HCT116 (cell line): ENCODE measurements around the gene RGL4. TPM values are rescaled to one million over a fixed set of nuclear protein-coding genes. Genes with fewer than 3 reads are reported as not detected.

Source experiments
- ATAC-seq: fragments of 200-7000 bp; cut with Tn5 transposase; 2 replicates; pipeline ENCODE4 v1.9.1; 2020; ENCODE audit warnings: mild to moderate bottlenecking, moderate library complexity
- BruUV-seq: library from RNA; stranded (reverse); fragments of 400-500 nt; replicated peaks from 2 replicates; lab custom pipeline; 2021; lab: Mats Ljungman, UMichigan
- CTCF ChIA-PET: fragments of 300-600 bp; sonication (Branson Sonifier 250); formaldehyde crosslinking; loops from one replicate; lab custom pipeline; 2021; ENCODE audit warnings: antibody characterized with exemption; lab: Charles Lee
- POLR2A ChIA-PET: fragments of 300-600, 350-600 bp; sonication (Branson Sonifier 250); formaldehyde crosslinking; loops from one replicate; lab custom pipeline; 2021; ENCODE audit warnings: antibody characterized with exemption; lab: Charles Lee
- RAD21 ChIA-PET, 2 experiments: fragments of 300-600 bp; sonication (Branson Sonifier 250); formaldehyde crosslinking; loops; one replicate each; lab custom pipeline; 2023; ENCODE audit warnings: low total read pairs in 2 of 2; ENCODE audit not compliant: uncharacterized antibody in 2 of 2, unreplicated experiment in 2 of 2, low non-redundant PET in 1 of 2; lab: Charles Lee
- DNase-seq: peaks from one replicate; pipeline ENCODE4 v3.0.0-alpha.2; 2010; ENCODE audit warnings: low read depth, low spot score
- H2AFZ ChIP-seq: fragments of 200-600 bp; shearing (Covaris generic), sonication (generic); 2 replicates; pipeline ENCODE4 v1.6.1; 2017; ENCODE audit warnings: low read depth, mixed run types, mixed read lengths, antibody characterized with exemption, low read length; ENCODE audit not compliant: poor library complexity, severe bottlenecking
- H3K27ac ChIP-seq: 2 replicates; pipeline ENCODE4 v1.5.1; 2012; ENCODE audit warnings: low read depth, low read length
- H3K27me3 ChIP-seq: fragments of 200-600 bp; sonication (generic); 2 replicates; pipeline ENCODE4 v1.6.1; 2016; ENCODE audit warnings: mixed run types, low read length, mixed read lengths; ENCODE audit not compliant: insufficient read depth
- H3K36me3 ChIP-seq, 2 experiments: fragments of 200-500 bp in 1 of 2; fragments of 200-600 bp in 1 of 2; sonication (Bioruptor generic) in 1 of 2; sonication (generic) in 1 of 2; 2 replicates each; pipeline versions ENCODE4 v1.5.1 to v1.6.1; 2014 to 2016; ENCODE audit warnings: low read length in 2 of 2, inconsistent platforms in 1 of 2, mixed read lengths in 1 of 2, mixed run types in 1 of 2; ENCODE audit not compliant: insufficient read depth in 2 of 2, control insufficient read depth in 1 of 2
- H3K4me1 ChIP-seq, 2 experiments: fragments of 200-600 bp in 1 of 2; sonication (generic) in 1 of 2; 2 replicates each; pipeline versions ENCODE4 v1.5.1 to v1.6.1; 2012 to 2017; ENCODE audit warnings: low read length in 2 of 2, inconsistent platforms in 1 of 2, mild to moderate bottlenecking in 1 of 2, mixed read lengths in 1 of 2, mixed run types in 1 of 2, moderate library complexity in 1 of 2; ENCODE audit not compliant: insufficient read depth in 2 of 2, control insufficient read depth in 1 of 2
- H3K4me2 ChIP-seq: fragments of 200-600 bp; sonication (generic); 2 replicates; pipeline ENCODE4 v1.6.1; 2017; ENCODE audit warnings: mixed run types, low read length, mixed read lengths
- H3K4me3 ChIP-seq, 2 experiments: fragments of 200-600 bp in 1 of 2; sonication (generic) in 1 of 2; replicated peaks in 1 of 2; 2 replicates each; pipeline ENCODE4 v1.5.1; 2011 to 2016; ENCODE audit warnings: low read length in 2 of 2, control low read depth in 1 of 2, low read depth in 1 of 2, mild to moderate bottlenecking in 1 of 2, mixed read lengths in 1 of 2, mixed run types in 1 of 2
- H3K79me2 ChIP-seq: fragments of 200-600 bp; sonication (generic); 2 replicates; pipeline ENCODE4 v1.6.1; 2017; ENCODE audit warnings: mild to moderate bottlenecking, mixed run types, low read length, moderate library complexity, mixed read lengths; ENCODE audit not compliant: insufficient read depth
- H3K9ac ChIP-seq: fragments of 200-600 bp; sonication (generic); 2 replicates; pipeline ENCODE4 v1.6.1; 2016; ENCODE audit warnings: low read length, mixed read lengths
- H3K9me2 ChIP-seq: fragments of 200-600 bp; sonication (generic), shearing (Covaris generic); 2 replicates; pipeline ENCODE4 v1.6.1; 2017; ENCODE audit warnings: mixed run types, mild to moderate bottlenecking, moderate library complexity; ENCODE audit not compliant: insufficient read depth
- H3K9me3 ChIP-seq, 2 experiments: fragments of 200-500 bp in 1 of 2; fragments of 200-600 bp in 1 of 2; sonication (Bioruptor generic) in 1 of 2; sonication (generic) in 1 of 2; 2 replicates each; pipeline ENCODE4 v1.6.1; 2014 to 2017; ENCODE audit warnings: low read length in 2 of 2, mixed read lengths in 2 of 2, inconsistent platforms in 1 of 2, low read depth in 1 of 2, mild to moderate bottlenecking in 1 of 2, mixed run types in 1 of 2, moderate library complexity in 1 of 2; ENCODE audit not compliant: control insufficient read depth in 1 of 2, insufficient read depth in 1 of 2
- H4K20me1 ChIP-seq: fragments of 200-600 bp; sonication (generic), shearing (Covaris generic); 2 replicates; pipeline ENCODE4 v1.6.1; 2017; ENCODE audit warnings: mixed run types, mild to moderate bottlenecking, moderate library complexity; ENCODE audit not compliant: insufficient read depth
- CBX3 ChIP-seq: IDR thresholded peaks from 2 replicates; pipeline ENCODE4 v1.6.1; 2012; ENCODE audit warnings: low read depth
- CEBPB ChIP-seq: IDR thresholded peaks from 2 replicates; pipeline ENCODE4 v1.6.1; 2012; ENCODE audit warnings: low read depth
- ELF1 ChIP-seq: IDR thresholded peaks from 2 replicates; pipeline ENCODE4 v1.6.1; 2012; ENCODE audit warnings: low read depth, borderline replicate concordance
- POLR2AphosphoS5 ChIP-seq: IDR thresholded peaks from 2 replicates; pipeline ENCODE4 v1.6.1; 2011; ENCODE audit warnings: mild to moderate bottlenecking, low read depth, low read length, moderate library complexity
- SIN3A ChIP-seq: IDR thresholded peaks from 2 replicates; pipeline ENCODE4 v1.6.1; 2012; ENCODE audit warnings: low read depth
- ZNF274 ChIP-seq: fragments of 200-500 bp; sonication (Bioruptor generic); IDR thresholded peaks from 2 replicates; pipeline ENCODE4 v1.6.1; 2014; ENCODE audit warnings: mild to moderate bottlenecking, low read depth, low read length, inconsistent platforms
- intact Hi-C: fragments of 100-400 bp; cut with micrococcal nuclease; formaldehyde crosslinking; loops from 2 replicates; pipeline ENCODE4 v1.10.0; 2022
- total RNA-seq: library from RNA; stranded (reverse); gene quantifications from one replicate; pipeline ENCODE4 v1.2.1, GENCODE V29; 2021; ENCODE audit not compliant: unreplicated experiment

The RGL4 gene
- total RNA-seq, 1 experiment from 2014 or later, result not detected

- no TSS peak for BruUV-seq
- ChIA-PET RAD21 (no interaction called here), POLR2A (no interaction called here), CTCF (no interaction called here)
- H3K36me3 ChIP-seq, result peaks cover under 1 to 7% of the 10 kb centered on the region in 2 experiments; a peak in 3 of 4 replicates
- no peak overlapping the region for H3K27ac ChIP-seq
- no peaks in the 10 kb centered on the region for H3K27me3 ChIP-seq
- no peaks in the 10 kb centered on the region for H3K4me1 ChIP-seq
- TF ChIP-seq ELF1, result no peak
- DNase-seq (no peak), ATAC-seq (no peak)
- no peak overlapping the region for H3K4me3 ChIP-seq
- H3K79me2 ChIP-seq, result peaks cover 31% of the 10 kb centered on the region
- H2AFZ ChIP-seq, result no peak overlapping the region
- no peak overlapping the region for H3K9ac ChIP-seq
- intact Hi-C loops, result no loop called here
- no peaks in the 10 kb centered on the region for H4K20me1 ChIP-seq
- no peaks in the 10 kb centered on the region for H3K9me3 ChIP-seq
- no peaks in the 10 kb centered on the region for H3K9me2 ChIP-seq
- no peak overlapping the region for H3K4me2 ChIP-seq
Observed at GRCh38 chr22:23698673-23699235, 7.9 kb downstream of the RGL4 start.

GRCh38 chr22:23700706-23701105, 9.9 kb downstream of the RGL4 start:
- CTCF ChIA-PET, result no interaction called here
- Histone ChIP-seq H3K9me2 (no peaks in the 10 kb centered on the region), H3K27me3 (no peaks in the 10 kb centered on the region), H3K79me2 (peaks cover 47% of the 10 kb centered on the region), H3K9ac (no peak overlapping the region), H3K4me2 (no peak overlapping the region), H3K27ac (no peak overlapping the region), H3K9me3 (no peaks in the 10 kb centered on the region), H3K4me1 (no peaks in the 10 kb centered on the region), H4K20me1 (no peaks in the 10 kb centered on the region), H2AFZ (no peak overlapping the region), H3K4me3 (no peak overlapping the region), H3K36me3 (peaks cover 16 to 20% of the 10 kb centered on the region in 2 experiments; a peak in 3 of 4 replicates)
- POLR2A ChIA-PET, result no interaction called here
- RAD21 ChIA-PET, result no interaction called here
- TF ChIP-seq CEBPB (no peak), SIN3A (no peak), ZNF274 (no peak), CBX3 (no peak), POLR2AphosphoS5 (no peak)
- intact Hi-C loops, result no loop called here
- BruUV-seq, result no TSS peak
- ATAC-seq, result no peak
- no peak for DNase-seq
